K562 (cell line): ENCODE measurements around the gene TAS1R3. TPM values are rescaled to one million over a fixed set of nuclear protein-coding genes. Genes with fewer than 3 reads are reported as not detected.

ENCODE experiments used
- CEBPB ChIP-seq: fragments of 450-650 bp; IDR thresholded peaks from 2 replicates; pipeline ENCODE4 v1.6.1; 2016; ENCODE audit warnings: missing genetic modification characterization, missing compliant biosample characterization
- CEBPG ChIP-seq, 3 experiments: fragments of 200-800 bp in 1 of 3; sonication (Bioruptor generic) in 1 of 3; sonication (generic) in 1 of 3; formaldehyde crosslinking in 1 of 3; IDR thresholded peaks in 2 of 3; conservative IDR thresholded peaks in 1 of 3; 2 replicates each; pipeline versions ENCODE4 v1.6.1 to v1.8.0; 2016 to 2022; ENCODE audit warnings: missing compliant biosample characterization in 2 of 3, missing genetic modification characterization in 2 of 3, mild to moderate bottlenecking in 1 of 3, missing genetic modification reagents in 1 of 3
- FOXM1 ChIP-seq, 2 experiments: fragments of 450-650 bp in 1 of 2; sonication (generic) in 1 of 2; formaldehyde crosslinking in 1 of 2; IDR thresholded peaks; 2 replicates each; pipeline versions ENCODE4 v1.6.1 to v1.9.0; 2017 to 2022; ENCODE audit warnings: low read depth in 2 of 2, mild to moderate bottlenecking in 2 of 2, missing genetic modification reagents in 1 of 2, moderate library complexity in 1 of 2
- HDGF ChIP-seq: fragments of 450-650 bp; IDR thresholded peaks from 2 replicates; pipeline ENCODE4 v1.6.1; 2016
- HMGN3 ChIP-seq: IDR thresholded peaks from 2 replicates; pipeline ENCODE4 v1.6.1; 2011; ENCODE audit warnings: borderline replicate concordance, low read depth, mild to moderate bottlenecking, mixed read lengths, low read length; ENCODE audit not compliant: insufficient read length; ENCODE audit errors: extremely low read depth
- MAZ ChIP-seq, 2 experiments: fragments of 450-650 bp in 1 of 2; sonication (generic) in 1 of 2; formaldehyde crosslinking; IDR thresholded peaks in 1 of 2; conservative IDR thresholded peaks in 1 of 2; 2 replicates each; pipeline versions ENCODE4 v1.4.0 to v1.5.0; 2020; ENCODE audit warnings: mild to moderate bottlenecking in 1 of 2, missing genetic modification reagents in 1 of 2
- MTF1 ChIP-seq: fragments of 250-450 bp; sonication (Bioruptor Pico); IDR thresholded peaks from 2 replicates; pipeline ENCODE4 v1.9.0; 2021; ENCODE audit warnings: moderate library complexity, mild to moderate bottlenecking, inconsistent platforms, borderline replicate concordance
- MXI1 ChIP-seq: IDR thresholded peaks from 2 replicates; pipeline ENCODE4 v1.6.1; 2011; ENCODE audit warnings: low read depth, mild to moderate bottlenecking, improper control_type of control experiment, low read length
- PHF21A ChIP-seq: fragments of 450-650 bp; IDR thresholded peaks from 2 replicates; pipeline ENCODE4 v1.6.1; 2017; ENCODE audit warnings: low read depth, borderline replicate concordance
- SP1 ChIP-seq: sonication (generic); formaldehyde crosslinking; IDR thresholded peaks from 2 replicates; pipeline ENCODE4 v1.8.1; 2022; ENCODE audit warnings: mild to moderate bottlenecking, missing genetic modification reagents
- TEAD4 ChIP-seq, 2 experiments: sonication (generic) in 1 of 2; formaldehyde crosslinking in 1 of 2; IDR thresholded peaks; 2 replicates each; pipeline versions ENCODE4 v1.6.1 to v1.8.0; 2012 to 2022; ENCODE audit warnings: borderline replicate concordance in 1 of 2, inconsistent platforms in 1 of 2, low read length in 1 of 2, mild to moderate bottlenecking in 1 of 2, missing genetic modification reagents in 1 of 2
- TFAP4 ChIP-seq: sonication (generic); formaldehyde crosslinking; IDR thresholded peaks from 2 replicates; pipeline ENCODE4 v1.8.0; 2022; ENCODE audit warnings: missing genetic modification reagents, mild to moderate bottlenecking, moderate library complexity, borderline replicate concordance
- XRCC5 ChIP-seq: fragments of 200-400 bp; formaldehyde crosslinking; IDR thresholded peaks from 2 replicates; pipeline ENCODE4 v1.6.1; 2017; ENCODE audit warnings: low read depth, mild to moderate bottlenecking, low read length
- polyA plus RNA-seq, 8 experiments: library from polyadenylated mRNA; depleted of rRNA in 4 of 8; stranded (reverse) in 5 of 8; unstranded in 3 of 8; fragments of >200 nt; fragmentation: Nextera tagmentation in 2 of 8; fragmentation: Illumina TruSeq in 1 of 8; extraction: Ambion mirVana in 2 of 8; extraction: Trizol in 1 of 8; gene quantifications; 2 replicates each; pipeline versions ENCODE4 v1.2.1 to v1.2.3, GENCODE V29; 2011 to 2014; ENCODE audit warnings: inconsistent platforms in 1 of 8, missing spikeins in 1 of 8
- total RNA-seq, 7 experiments: library from RNA; depleted of rRNA in 6 of 7; stranded (reverse); fragments of >200 nt in 6 of 7; fragmentation: Illumina TruSeq in 2 of 7; extraction: Trizol in 2 of 7; gene quantifications; 2 replicates each; pipeline versions ENCODE4 v1.2.1 to v1.2.3, GENCODE V29; 2011 to 2021; ENCODE audit warnings: low replicate concordance in 1 of 7
- TF ChIP-seq, protein P1 (sequence below): conservative IDR thresholded peaks from 2 replicates; pipeline ENCODE4 v1.6.1; 2011; ENCODE audit warnings: low read depth, mild to moderate bottlenecking, low read length; ENCODE audit not compliant: control insufficient read depth
- TF ChIP-seq, protein P2 (sequence below): fragments of 450-650 bp; IDR thresholded peaks from 2 replicates; pipeline ENCODE4 v1.6.1; 2016; ENCODE audit warnings: antibody characterized with exemption
- TF ChIP-seq, protein P3 (sequence below), 2 experiments: fragments of 200-800 bp in 1 of 2; sonication (Bioruptor generic) in 1 of 2; sonication (generic) in 1 of 2; formaldehyde crosslinking in 1 of 2; IDR thresholded peaks in 1 of 2; conservative IDR thresholded peaks in 1 of 2; 2 replicates each; pipeline versions ENCODE4 v1.5.0 to v1.6.1; 2016 to 2020; ENCODE audit warnings: missing compliant biosample characterization in 1 of 2, missing genetic modification characterization in 1 of 2, missing genetic modification reagents in 1 of 2
- TF ChIP-seq, protein P4 (sequence below): sonication (generic); formaldehyde crosslinking; IDR thresholded peaks from 2 replicates; pipeline ENCODE4 v1.9.0; 2022; ENCODE audit warnings: mild to moderate bottlenecking, missing genetic modification reagents

TAS1R3 gene
- total and polyA plus RNA-seq, 9 of the 15 experiments (the other 6 are each of a cell fraction or from before 2014, with no cell fraction given) = 0.07 to 0.13 TPM; not detected in 7

GRCh38 chr1:1291548-1292441 lies 39.3 kb upstream of the TAS1R3 start (continued):
- 0 out of 2 replicates have a peak, but pooled peaks have one; percentile 11 for TF ChIP-seq PHF21A
- TF ChIP-seq, protein P1, sequence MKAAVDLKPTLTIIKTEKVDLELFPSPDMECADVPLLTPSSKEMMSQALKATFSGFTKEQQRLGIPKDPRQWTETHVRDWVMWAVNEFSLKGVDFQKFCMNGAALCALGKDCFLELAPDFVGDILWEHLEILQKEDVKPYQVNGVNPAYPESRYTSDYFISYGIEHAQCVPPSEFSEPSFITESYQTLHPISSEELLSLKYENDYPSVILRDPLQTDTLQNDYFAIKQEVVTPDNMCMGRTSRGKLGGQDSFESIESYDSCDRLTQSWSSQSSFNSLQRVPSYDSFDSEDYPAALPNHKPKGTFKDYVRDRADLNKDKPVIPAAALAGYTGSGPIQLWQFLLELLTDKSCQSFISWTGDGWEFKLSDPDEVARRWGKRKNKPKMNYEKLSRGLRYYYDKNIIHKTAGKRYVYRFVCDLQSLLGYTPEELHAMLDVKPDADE = 0 out of 2 replicates have a peak, but pooled peaks have one; percentile 31
- no peak for TF ChIP-seq TEAD4 (IDR thresholded peaks at IDR 0.05; ENCODE audit: low read length)
- TF ChIP-seq TEAD4 (CRISPR knock-in tag; IDR thresholded peaks at IDR 0.05; ENCODE audit: borderline replicate concordance) = no peak
- peak; percentile 73; the same call in 1 of the 2 replicates for TF ChIP-seq HDGF
- peak; percentile 69 for TF ChIP-seq SP1 (CRISPR knock-in tag)
- TF ChIP-seq MTF1 = no peak
- no peak for TF ChIP-seq CEBPB (tag)
- TF ChIP-seq FOXM1 (IDR thresholded peaks at IDR 0.05; ENCODE audit: low read depth) = no peak
- 0 out of 2 replicates have a peak, but pooled peaks have one; percentile 73 for TF ChIP-seq FOXM1 (CRISPR knock-in tag; IDR thresholded peaks at IDR 0.05; ENCODE audit: low read depth)
- peak in 1 of 2 experiments; percentile 69; a peak in 1 of 4 replicates for TF ChIP-seq MAZ (CRISPR knock-in tag; conservative IDR thresholded peaks at IDR 0.05 in 1 of 2, IDR thresholded peaks at IDR 0.05 in 1 of 2)
- TF ChIP-seq HMGN3 = peak; percentile 48
- TF ChIP-seq, protein P2, sequence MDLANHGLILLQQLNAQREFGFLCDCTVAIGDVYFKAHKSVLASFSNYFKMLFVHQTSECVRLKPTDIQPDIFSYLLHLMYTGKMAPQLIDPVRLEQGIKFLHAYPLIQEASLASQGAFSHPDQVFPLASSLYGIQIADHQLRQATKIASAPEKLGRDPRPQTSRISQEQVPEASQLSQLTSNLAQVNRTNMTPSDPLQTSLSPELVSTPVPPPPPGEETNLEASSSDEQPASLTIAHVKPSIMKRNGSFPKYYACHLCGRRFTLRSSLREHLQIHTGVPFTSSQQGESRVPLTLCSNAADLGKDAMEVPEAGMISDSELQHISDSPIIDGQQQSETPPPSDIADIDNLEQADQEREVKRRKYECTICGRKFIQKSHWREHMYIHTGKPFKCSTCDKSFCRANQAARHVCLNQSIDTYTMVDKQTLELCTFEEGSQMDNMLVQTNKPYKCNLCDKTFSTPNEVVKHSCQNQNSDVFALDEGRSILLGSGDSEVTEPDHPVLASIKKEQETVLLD = peak; percentile 46; the same call in 1 of the 2 replicates
- TF ChIP-seq TFAP4 = peak; percentile 41; the same call in 1 of the 2 replicates
- TF ChIP-seq MXI1 = no peak
- TF ChIP-seq, protein P3, sequence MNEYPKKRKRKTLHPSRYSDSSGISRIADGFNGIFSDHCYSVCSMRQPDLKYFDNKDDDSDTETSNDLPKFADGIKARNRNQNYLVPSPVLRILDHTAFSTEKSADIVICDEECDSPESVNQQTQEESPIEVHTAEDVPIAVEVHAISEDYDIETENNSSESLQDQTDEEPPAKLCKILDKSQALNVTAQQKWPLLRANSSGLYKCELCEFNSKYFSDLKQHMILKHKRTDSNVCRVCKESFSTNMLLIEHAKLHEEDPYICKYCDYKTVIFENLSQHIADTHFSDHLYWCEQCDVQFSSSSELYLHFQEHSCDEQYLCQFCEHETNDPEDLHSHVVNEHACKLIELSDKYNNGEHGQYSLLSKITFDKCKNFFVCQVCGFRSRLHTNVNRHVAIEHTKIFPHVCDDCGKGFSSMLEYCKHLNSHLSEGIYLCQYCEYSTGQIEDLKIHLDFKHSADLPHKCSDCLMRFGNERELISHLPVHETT (CRISPR knock-in tag; conservative IDR thresholded peaks at IDR 0.05 in 1 of 2, IDR thresholded peaks at IDR 0.05 in 1 of 2) = no peak
- TF ChIP-seq, protein P4, sequence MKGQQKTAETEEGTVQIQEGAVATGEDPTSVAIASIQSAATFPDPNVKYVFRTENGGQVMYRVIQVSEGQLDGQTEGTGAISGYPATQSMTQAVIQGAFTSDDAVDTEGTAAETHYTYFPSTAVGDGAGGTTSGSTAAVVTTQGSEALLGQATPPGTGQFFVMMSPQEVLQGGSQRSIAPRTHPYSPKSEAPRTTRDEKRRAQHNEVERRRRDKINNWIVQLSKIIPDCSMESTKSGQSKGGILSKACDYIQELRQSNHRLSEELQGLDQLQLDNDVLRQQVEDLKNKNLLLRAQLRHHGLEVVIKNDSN (CRISPR knock-in tag) = peak; percentile 24; the same call in 1 of the 2 replicates
- peak; percentile 79; the same call in 1 of the 2 replicates for TF ChIP-seq XRCC5
- no peak for TF ChIP-seq CEBPG (CRISPR knock-in tag; IDR thresholded peaks at IDR 0.05)
- no peak for TF ChIP-seq CEBPG (tag; conservative IDR thresholded peaks at IDR 0.05 in 1 of 2, IDR thresholded peaks at IDR 0.05 in 1 of 2)
